GM23338 (cell line): ENCODE results near the gene PIGR. TPM values are rescaled to one million over a fixed set of nuclear protein-coding genes. Genes with fewer than 3 reads are reported as not detected.

ENCODE experiments used
- ATAC-seq: fragments of 200-7000 bp; cut with Tn5 transposase; 3 replicates; pipeline ENCODE4 v1.9.1; 2020
- DNase-seq: peaks from one replicate; pipeline ENCODE4 v3.0.0-alpha.2; 2015; ENCODE audit warnings: low spot score
- H2AFZ ChIP-seq: fragments of 200-600 bp; sonication (generic); 2 replicates; pipeline ENCODE4 v1.8.0; 2016; ENCODE audit warnings: antibody characterized with exemption, mild to moderate bottlenecking, moderate library complexity
- H3F3A ChIP-seq: fragments of 200-600 bp; sonication (generic); replicated peaks from 2 replicates; pipeline ENCODE4 v1.8.0; 2017; ENCODE audit warnings: antibody characterized with exemption, mixed run types, low read depth
- H3K27ac ChIP-seq: fragments of 200-600 bp; sonication (generic); 2 replicates; pipeline ENCODE4 v1.6.1; 2016; ENCODE audit warnings: low read depth
- H3K27me3 ChIP-seq: fragments of 200-600 bp; sonication (generic); 2 replicates; pipeline ENCODE4 v1.8.0; 2016; ENCODE audit warnings: mild to moderate bottlenecking, mixed run types, moderate library complexity; ENCODE audit not compliant: insufficient read depth
- H3K36me3 ChIP-seq: fragments of 200-600 bp; sonication (generic); 2 replicates; pipeline ENCODE4 v1.8.0; 2016; ENCODE audit warnings: mild to moderate bottlenecking; ENCODE audit not compliant: insufficient read depth
- H3K4me1 ChIP-seq: fragments of 200-600 bp; sonication (generic); 2 replicates; pipeline ENCODE4 v1.8.0; 2016; ENCODE audit warnings: mild to moderate bottlenecking, moderate library complexity; ENCODE audit not compliant: insufficient read depth
- H3K4me2 ChIP-seq: fragments of 200-600 bp; sonication (generic); 2 replicates; pipeline ENCODE4 v1.7.1; 2017; ENCODE audit warnings: mixed run types
- H3K4me3 ChIP-seq: fragments of 200-600 bp; sonication (generic); 2 replicates; pipeline ENCODE4 v1.6.1; 2016; ENCODE audit warnings: mixed run types
- H3K79me2 ChIP-seq: fragments of 200-600 bp; sonication (generic); replicated peaks from 2 replicates; pipeline ENCODE4 v1.8.0; 2017; ENCODE audit warnings: mild to moderate bottlenecking; ENCODE audit not compliant: insufficient read depth
- H3K9me2 ChIP-seq: fragments of 200-600 bp; sonication (generic); 2 replicates; pipeline ENCODE4 v1.8.0; 2017; ENCODE audit not compliant: insufficient read depth
- H4K20me1 ChIP-seq: fragments of 200-600 bp; sonication (generic); replicated peaks from 2 replicates; pipeline ENCODE4 v1.8.0; 2017; ENCODE audit warnings: mild to moderate bottlenecking; ENCODE audit not compliant: insufficient read depth
- H3K27ac Mint-ChIP-seq: 2 replicates; pipeline ENCODE4 v1.8.0; 2020; ENCODE audit warnings: inconsistent platforms, mild to moderate bottlenecking, moderate library complexity, mixed read lengths
- H3K27me3 Mint-ChIP-seq: 3 replicates; pipeline ENCODE4 v1.8.0; 2022; ENCODE audit warnings: low read depth, mild to moderate bottlenecking, moderate library complexity, mixed read lengths, inconsistent platforms; ENCODE audit not compliant: insufficient read depth, poor library complexity
- H3K36me3 Mint-ChIP-seq: 3 replicates; pipeline ENCODE4 v1.8.0; 2021; ENCODE audit warnings: low read depth, mild to moderate bottlenecking, inconsistent platforms, moderate library complexity, mixed read lengths
- H3K4me1 Mint-ChIP-seq: 3 replicates; pipeline ENCODE4 v1.8.0; 2020; ENCODE audit warnings: mild to moderate bottlenecking, inconsistent platforms, mixed read lengths
- H3K4me3 Mint-ChIP-seq: 3 replicates; pipeline ENCODE4 v1.8.0; 2021; ENCODE audit warnings: moderate library complexity, mild to moderate bottlenecking, inconsistent platforms, mixed read lengths
- H3K9me3 Mint-ChIP-seq: 3 replicates; pipeline ENCODE4 v1.8.0; 2020; ENCODE audit warnings: moderate library complexity, mild to moderate bottlenecking, inconsistent platforms, mixed read lengths
- CREB1 ChIP-seq: fragments of 250-450 bp; sonication (Bioruptor Pico); IDR thresholded peaks from 2 replicates; pipeline ENCODE4 v1.5.0; 2020; ENCODE audit warnings: low read depth, mild to moderate bottlenecking, moderate library complexity
- ETS1 ChIP-seq: IDR thresholded peaks from 2 replicates; pipeline ENCODE4 v1.6.1; 2016; ENCODE audit warnings: antibody characterized with exemption
- EZH2 ChIP-seq: fragments of 200-600 bp; sonication (generic); IDR thresholded peaks from one replicate; pipeline ENCODE4 v1.8.0; 2017; ENCODE audit warnings: antibody characterized with exemption, mild to moderate bottlenecking, low read depth; ENCODE audit not compliant: unreplicated experiment
- EZH2phosphoT487 ChIP-seq: fragments of 200-600 bp; sonication (generic); IDR thresholded peaks from one replicate; pipeline ENCODE4 v1.8.1; 2018; ENCODE audit warnings: antibody characterized with exemption; ENCODE audit not compliant: unreplicated experiment
- JUNB ChIP-seq: IDR thresholded peaks from one replicate; pipeline ENCODE4 v1.6.1; 2016; ENCODE audit warnings: antibody characterized with exemption; ENCODE audit not compliant: unreplicated experiment
- NANOG ChIP-seq: IDR thresholded peaks from 2 replicates; pipeline ENCODE4 v1.6.1; 2016; ENCODE audit warnings: antibody characterized with exemption, borderline replicate concordance
- POLR2AphosphoS5 ChIP-seq: IDR thresholded peaks from 2 replicates; pipeline ENCODE4 v1.6.1; 2016; ENCODE audit warnings: antibody characterized with exemption, low read depth
- REST ChIP-seq: IDR thresholded peaks from one replicate; pipeline ENCODE4 v1.6.1; 2018; ENCODE audit warnings: antibody characterized with exemption; ENCODE audit not compliant: unreplicated experiment
- STAT1 ChIP-seq: IDR thresholded peaks from one replicate; pipeline ENCODE4 v1.6.1; 2016; ENCODE audit warnings: antibody characterized with exemption; ENCODE audit not compliant: unreplicated experiment
- ZNF114 ChIP-seq: fragments of 250-450 bp; sonication (Bioruptor Pico); IDR thresholded peaks from 2 replicates; pipeline ENCODE4 v1.5.0; 2020; ENCODE audit warnings: mild to moderate bottlenecking, moderate library complexity
- ZNF331 ChIP-seq: fragments of 250-450 bp; sonication (Bioruptor Pico); IDR thresholded peaks from 2 replicates; pipeline ENCODE4 v1.5.0; 2020; ENCODE audit warnings: low read depth, mild to moderate bottlenecking, moderate library complexity
- ZNF462 ChIP-seq: fragments of 250-450 bp; sonication (Bioruptor Pico); IDR thresholded peaks from 2 replicates; pipeline ENCODE4 v1.5.0; 2020; ENCODE audit warnings: mild to moderate bottlenecking, moderate library complexity
- polyA plus RNA-seq: library from polyadenylated mRNA; unstranded; fragments of >200 nt; fragmentation: Nextera tagmentation; extraction: Ambion mirVana; gene quantifications from 2 replicates; pipeline ENCODE4 v1.2.1, GENCODE V29; 2016
- total RNA-seq: library from RNA; depleted of rRNA; stranded (reverse); fragments of >200 nt; shearing (Covaris generic); gene quantifications from 2 replicates; pipeline ENCODE4 v1.2.3, GENCODE V29; 2014
- TF ChIP-seq, protein P1 (sequence below), 2 experiments: fragments of 200-600 bp in 1 of 2; sonication (generic) in 1 of 2; conservative IDR thresholded peaks; 2 replicates each; pipeline versions ENCODE4 v1.5.1 to v1.6.1; 2016 to 2017; ENCODE audit warnings: antibody characterized with exemption in 2 of 2, low read depth in 2 of 2, mild to moderate bottlenecking in 2 of 2, moderate library complexity in 1 of 2

PIGR gene
- total and polyA plus RNA-seq, 2 experiments from 2014 or later, result not detected

GRCh38 chr1:206970446-206970845 lies 24.2 kb upstream of the PIGR start, which contains the start of gene FCAMR:
Gene FCAMR, minus strand, starts transcription at chr1:206970460. Its CDS starts 335 bp downstream, at chr1:206970125.
- Histone ChIP-seq H3K27me3 (no peaks in the 10 kb centered on the region), H3F3A (no peaks in the 10 kb centered on the region), H3K79me2 (no peaks in the 10 kb centered on the region), H3K4me2 (no peak within 1 kb of the TSS), H3K4me1 (no peaks in the 10 kb centered on the region), H2AFZ (no peak within 1 kb of the TSS), H4K20me1 (no peaks in the 10 kb centered on the region), H3K9me2 (0 out of 2 replicates have a peak, but pooled peaks cover 4% of the 10 kb centered on the region), H3K36me3 (no peaks in the 10 kb centered on the region), H3K4me3 (no peak within 1 kb of the TSS), H3K27ac (no peak within 1 kb of the TSS)
- Mint-ChIP-seq H3K27me3 (no peaks in the 10 kb centered on the region), H3K4me3 (no peak within 1 kb of the TSS), H3K4me1 (no peaks in the 10 kb centered on the region; the same call in 2 of the 3 replicates), H3K9me3 (no peaks in the 10 kb centered on the region), H3K36me3 (no peaks in the 10 kb centered on the region), H3K27ac (no peak within 1 kb of the TSS)
- no peak for DNase-seq
- TF ChIP-seq JUNB (no peak), EZH2phosphoT487 (no peak), ZNF331 (CRISPR knock-in tag) (no peak), REST (no peak), EZH2 (no peak), NANOG (no peak), ZNF114 (CRISPR knock-in tag) (no peak), POLR2AphosphoS5 (no peak), ZNF462 (CRISPR knock-in tag) (no peak), ETS1 (no peak), STAT1 (no peak), CREB1 (no peak)
- TF ChIP-seq, protein P1, sequence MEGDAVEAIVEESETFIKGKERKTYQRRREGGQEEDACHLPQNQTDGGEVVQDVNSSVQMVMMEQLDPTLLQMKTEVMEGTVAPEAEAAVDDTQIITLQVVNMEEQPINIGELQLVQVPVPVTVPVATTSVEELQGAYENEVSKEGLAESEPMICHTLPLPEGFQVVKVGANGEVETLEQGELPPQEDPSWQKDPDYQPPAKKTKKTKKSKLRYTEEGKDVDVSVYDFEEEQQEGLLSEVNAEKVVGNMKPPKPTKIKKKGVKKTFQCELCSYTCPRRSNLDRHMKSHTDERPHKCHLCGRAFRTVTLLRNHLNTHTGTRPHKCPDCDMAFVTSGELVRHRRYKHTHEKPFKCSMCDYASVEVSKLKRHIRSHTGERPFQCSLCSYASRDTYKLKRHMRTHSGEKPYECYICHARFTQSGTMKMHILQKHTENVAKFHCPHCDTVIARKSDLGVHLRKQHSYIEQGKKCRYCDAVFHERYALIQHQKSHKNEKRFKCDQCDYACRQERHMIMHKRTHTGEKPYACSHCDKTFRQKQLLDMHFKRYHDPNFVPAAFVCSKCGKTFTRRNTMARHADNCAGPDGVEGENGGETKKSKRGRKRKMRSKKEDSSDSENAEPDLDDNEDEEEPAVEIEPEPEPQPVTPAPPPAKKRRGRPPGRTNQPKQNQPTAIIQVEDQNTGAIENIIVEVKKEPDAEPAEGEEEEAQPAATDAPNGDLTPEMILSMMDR (conservative IDR thresholded peaks at IDR 0.05; ENCODE audit: low read depth in 2 of 2), result no peak
- no peak for ATAC-seq
